HG02943 (cell line): Measurements from ENCODE around the gene ARHGAP26.

ENCODE experiments used
- ATAC-seq: cut with Tn5 transposase; IDR thresholded peaks from one replicate; pipeline ENCODE4 v1.9.1; 2021; ENCODE audit warnings: mild to moderate bottlenecking, low read depth, moderate library complexity; ENCODE audit not compliant: unreplicated experiment

Gene ARHGAP26

DNA sequence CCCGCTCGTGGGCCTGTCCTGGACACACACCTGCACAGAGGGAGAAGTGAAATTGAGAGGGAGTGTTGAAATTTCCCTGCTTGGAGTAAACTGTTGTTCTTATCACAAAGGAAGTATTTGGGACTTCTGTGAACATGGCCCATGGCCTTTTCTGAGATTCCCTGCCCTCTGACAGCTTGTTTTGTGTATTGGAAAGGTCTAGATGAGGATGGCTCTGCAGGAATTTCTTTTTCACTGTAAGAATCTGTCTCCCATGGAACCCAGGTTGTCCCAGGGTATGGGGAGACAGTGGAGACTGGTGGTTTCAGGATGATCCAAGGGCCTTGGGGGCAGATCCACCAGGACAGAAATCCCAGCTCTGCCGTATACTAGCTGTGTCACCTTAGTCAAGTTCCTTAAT, 121.8 kb downstream of the ARHGAP26 start:
- ATAC-seq, result no peak

DNA sequence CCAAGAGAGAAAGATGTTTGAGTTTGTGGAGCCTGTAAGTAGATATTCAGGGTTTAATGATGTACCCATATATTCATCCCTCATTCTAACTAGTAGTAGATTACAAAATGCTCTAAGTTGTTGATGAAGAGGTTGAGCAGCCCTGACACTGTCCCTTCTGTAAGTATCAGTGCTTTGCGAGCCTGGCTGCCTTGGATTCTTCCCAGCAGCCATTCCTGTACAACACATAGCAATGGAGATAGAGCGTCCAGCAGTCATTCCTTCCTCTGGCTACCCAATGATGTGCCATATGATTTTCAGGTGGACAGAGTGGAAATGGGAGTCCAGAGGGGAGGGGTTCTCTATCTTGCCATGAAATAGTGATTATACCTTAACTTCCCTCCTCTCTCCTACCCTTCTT, 124.1 kb downstream of the ARHGAP26 start:
- ATAC-seq, result no peak

DNA sequence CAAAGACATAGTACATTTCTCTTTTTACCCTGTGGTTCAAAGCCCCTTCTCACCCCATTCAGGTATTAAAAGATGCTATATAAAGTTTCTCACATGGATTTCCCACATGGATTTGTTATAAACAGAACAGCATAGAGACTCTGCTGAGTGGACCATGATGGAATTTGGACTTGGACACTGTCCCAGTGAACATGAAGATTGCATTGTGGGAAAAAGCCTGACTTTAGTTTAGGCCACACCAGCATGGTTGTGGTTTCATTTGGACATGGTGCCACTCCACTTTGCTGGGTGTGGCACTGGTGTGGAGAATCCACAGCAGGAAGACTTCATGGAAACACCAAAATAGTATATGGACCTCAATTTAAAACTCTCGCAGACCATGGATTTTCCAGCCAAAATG, 124.6 kb downstream of the ARHGAP26 start:
- no peak for ATAC-seq

DNA sequence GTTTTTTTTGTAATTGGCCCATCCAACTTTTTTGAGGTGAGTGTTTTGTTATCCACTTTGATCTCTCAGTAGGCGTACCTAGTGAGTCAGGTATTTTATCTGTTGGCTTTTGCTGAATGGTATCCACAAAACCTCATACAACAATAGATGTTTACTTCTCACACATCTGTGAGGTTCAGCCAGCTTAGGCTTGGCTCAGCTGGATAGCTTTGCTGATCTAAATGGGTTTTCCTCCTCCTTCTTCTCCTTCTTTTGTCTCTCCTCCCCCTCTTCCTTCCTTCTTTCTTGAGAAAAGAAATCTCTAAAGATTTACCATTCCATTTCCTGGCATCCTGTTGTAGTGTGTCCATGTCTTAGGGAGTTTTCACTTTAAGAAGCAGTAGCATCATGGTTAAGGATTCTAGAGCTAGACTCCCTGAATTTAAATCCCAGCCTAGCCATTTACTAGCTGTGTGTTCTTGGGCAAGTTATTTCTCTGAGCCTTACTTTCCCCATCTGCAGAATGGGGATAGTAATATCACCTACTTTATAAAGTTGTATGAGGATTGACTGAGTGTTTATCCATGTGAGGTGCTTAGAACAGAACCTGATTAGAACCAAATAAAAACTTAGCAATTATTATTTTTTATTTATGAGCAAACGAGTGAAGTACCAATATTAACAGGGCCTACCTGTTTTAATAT, 126.3 kb downstream of the ARHGAP26 start:
- no peak for ATAC-seq

DNA sequence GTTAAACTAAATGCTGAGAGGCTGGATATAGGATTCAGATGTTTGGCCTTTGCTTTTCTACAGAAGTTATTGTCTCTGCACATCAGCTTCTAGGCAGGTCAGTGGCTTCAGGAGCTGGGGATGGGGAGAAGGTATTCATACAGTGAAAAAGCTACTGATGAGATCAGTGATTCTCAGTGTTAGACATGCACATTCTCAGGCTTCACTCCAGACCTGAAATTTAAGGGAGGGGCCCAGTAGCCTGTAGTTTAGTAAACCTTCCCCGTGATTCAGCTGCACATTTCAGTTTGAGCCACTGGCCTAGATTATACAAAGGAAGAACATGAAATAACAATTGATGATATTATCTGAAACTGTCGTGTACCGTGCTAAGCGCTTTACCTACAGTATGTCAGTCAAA, 127.2 kb downstream of the ARHGAP26 start:
- no peak for ATAC-seq

DNA sequence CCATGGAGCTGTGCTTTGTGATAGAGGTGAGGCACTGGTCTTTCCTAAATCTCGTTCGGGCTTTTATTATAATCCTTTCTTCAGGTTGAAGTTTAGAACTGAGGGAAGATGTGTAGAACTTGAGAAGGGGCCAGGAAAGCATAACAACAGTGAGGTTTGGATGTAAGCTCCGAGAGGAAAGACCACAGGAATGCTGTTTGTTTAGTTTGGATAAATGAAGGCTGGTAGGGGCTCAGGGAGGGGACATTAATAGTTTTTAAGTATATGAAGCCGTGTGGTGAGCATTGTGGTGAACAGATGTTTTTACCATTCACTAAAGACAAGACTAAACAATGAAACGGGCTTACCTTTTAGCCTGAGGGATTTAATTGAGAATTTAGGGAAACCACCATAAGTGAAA, 130.8 kb downstream of the ARHGAP26 start:
- ATAC-seq, result no peak

DNA sequence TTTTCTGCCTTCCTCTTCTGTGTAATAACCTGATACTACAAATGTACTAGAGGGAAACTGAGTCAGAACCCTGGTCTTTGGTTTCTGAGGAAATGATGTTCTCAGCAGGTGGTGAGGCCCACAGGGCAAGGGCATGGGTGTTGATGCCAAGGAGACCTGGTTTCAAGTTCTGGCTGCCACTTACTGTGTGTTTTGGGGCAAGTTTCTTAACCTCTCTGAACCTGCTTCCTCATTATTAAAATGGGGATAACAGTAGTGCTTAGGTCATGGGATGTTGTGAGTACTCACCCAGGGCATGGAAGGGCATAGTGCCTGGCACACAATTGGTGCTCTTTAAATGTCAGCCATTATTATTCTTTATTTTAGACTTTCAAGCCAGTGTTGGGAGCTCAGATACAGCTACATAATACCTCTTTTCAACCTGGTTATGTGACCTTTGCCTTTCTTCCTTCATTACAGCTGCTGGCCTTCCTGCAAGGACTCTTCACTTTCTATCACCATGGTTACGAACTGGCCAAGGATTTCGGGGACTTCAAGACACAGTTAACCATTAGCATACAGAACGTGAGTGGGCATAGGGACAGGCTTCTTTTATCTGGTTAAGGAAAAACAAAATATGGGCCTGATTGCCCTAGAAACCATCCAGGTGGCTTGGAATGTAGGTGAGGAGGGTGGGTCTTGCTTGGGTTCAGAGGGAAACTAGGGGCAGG, 131.5 kb downstream of the ARHGAP26 start:
- ATAC-seq, result no peak

DNA sequence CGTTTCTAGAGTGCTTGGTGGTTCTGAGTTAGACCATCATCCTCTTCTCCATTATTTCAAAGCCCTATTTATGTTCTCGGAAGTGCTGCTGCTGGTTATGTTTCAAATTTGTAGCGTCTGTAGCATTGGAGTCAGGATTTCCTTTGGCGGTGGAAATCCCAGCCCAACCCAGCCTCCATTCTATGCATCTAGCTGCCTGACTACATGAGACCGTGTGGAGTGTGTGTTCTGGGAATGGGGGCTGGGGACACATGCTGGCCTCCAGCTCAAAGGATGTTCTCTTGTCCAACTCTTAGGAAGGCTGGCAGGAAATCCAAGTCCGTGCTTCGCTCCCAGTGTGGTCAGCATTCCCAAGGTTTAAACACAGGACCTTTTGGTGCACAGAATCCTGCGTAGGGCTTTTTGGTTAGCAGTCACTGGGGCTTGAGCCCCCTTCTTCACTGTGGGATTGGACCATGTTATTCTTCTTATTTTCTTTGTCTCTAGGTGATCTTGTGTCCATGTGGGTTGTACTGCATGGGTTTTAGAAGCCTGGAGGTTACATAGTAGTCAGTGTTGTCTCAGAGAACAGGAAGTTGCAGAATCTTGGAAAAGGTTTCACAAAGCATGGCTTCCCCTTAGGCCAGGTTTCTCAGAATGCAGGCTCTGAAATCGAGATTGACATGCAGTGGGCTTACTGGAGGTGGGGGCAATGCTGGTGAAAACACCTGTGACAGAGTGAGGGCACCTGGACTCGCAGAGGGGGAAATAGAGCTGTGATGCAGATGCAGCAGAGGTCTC, 132.2 kb downstream of the ARHGAP26 start:
- ATAC-seq, result no peak

DNA sequence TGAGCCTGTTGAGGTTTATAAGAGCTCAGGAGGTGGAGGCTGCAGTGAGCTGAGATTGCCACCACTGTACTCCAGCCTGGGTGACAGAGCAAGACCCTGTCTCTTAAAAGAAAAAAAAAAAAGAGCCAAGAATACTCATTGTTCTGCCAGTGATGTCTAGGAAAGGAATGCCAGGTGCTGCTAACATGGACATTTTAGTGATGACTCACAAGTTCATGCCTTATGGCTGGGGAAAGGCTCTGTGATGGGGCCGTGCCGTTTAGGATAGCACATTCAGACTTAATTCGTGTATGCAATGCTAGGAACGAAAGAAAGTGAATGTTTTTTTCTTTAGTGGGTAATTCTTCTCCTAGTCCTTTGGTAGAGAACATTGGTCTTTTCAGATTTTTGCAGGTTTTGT, 134.2 kb downstream of the ARHGAP26 start:
- ATAC-seq, result no peak

DNA sequence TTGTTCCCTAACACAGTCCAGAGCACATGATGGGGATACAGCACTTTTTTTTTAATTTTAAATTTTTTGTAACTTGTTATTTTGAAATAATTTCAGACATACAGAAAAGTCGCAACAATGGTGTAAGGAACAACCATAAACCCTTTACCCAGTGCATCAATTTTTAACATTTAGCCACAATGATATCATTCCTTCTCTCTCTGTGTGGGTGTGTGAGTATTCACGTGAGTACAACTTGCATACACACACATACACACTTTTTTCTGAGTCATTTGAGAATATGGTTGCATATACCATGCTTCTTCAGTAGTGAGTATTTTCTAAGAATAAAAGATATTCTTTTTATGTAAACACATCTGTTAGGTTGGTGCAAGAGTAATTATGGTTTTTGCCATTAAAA, 135.2 kb downstream of the ARHGAP26 start:
- no peak for ATAC-seq

DNA sequence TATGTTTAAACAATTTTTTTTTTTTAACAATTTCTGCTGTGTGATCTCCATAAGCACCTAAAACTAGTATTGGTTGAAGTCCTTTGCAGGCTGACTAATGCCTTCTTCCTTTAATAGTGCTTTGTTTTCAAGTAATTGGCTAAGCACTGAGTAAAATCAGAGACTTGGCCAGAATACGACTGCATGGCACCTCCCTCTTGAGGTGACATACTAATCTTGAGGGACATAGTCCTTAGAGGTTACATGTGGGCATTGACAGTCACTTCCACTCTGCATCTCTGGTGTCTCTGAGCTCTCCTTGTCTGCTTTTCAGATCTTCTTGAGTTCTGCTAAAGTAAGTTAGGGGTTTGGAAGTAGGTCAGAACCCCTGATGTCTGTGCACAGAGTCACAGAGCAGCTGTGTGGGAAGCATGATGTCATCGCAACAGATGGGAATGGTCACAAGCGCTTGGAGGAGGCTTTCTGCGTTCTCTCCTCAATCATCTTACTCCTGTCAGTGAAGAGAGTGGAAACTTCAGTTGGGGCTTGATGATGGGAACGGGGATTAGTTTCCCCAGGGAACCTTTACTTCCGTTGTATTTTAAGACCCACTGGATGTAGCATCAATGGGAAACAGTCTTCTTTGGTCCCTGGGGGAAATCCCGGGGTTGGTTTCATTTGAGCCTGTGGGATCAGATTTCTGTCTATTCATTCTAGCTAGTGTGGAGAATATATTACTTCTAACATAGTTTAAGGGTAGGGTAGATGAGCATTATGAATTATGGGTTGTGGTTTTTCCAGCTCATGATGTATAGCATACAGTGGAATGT, 136.9 kb downstream of the ARHGAP26 start:
- no peak for ATAC-seq

DNA sequence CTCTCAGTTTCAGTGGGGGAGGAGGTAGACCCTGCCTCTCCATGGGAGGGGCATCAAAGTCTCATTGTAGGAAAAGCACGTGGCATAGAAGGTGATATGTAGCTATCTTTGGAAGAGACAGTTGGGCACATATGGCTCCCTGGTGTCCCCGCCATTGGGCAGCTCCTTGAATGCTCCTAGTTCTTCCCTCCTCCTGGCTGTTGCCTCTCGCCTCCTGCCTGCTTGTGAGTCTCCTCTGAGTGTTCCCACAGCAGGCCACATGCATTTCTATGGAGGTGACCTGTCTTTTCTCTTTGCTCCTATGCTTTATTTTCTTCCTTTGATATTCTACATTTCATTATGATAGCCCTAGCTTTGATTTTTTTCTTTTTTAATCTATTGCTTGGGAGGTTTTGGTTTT, 138.5 kb downstream of the ARHGAP26 start:
- ATAC-seq, result no peak

DNA sequence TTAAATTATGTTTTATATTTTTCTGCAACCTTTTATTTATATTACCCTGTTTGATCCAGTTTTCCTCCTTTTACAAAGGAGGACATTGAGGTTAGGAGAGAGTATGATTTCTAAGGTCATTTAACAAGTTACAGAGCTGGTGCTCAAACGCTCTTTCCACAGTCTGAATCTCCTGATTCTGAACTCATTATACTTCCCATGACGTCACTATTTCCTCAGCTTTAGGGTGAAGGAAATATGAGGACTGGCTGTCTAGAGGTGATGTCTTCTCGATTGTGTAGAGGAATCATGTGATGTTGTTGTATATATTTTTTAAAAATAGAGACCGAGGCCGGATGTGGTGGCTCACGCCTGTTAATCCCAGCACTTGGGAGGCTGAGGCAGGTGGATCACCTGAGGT, 140.0 kb downstream of the ARHGAP26 start:
- no peak for ATAC-seq

DNA sequence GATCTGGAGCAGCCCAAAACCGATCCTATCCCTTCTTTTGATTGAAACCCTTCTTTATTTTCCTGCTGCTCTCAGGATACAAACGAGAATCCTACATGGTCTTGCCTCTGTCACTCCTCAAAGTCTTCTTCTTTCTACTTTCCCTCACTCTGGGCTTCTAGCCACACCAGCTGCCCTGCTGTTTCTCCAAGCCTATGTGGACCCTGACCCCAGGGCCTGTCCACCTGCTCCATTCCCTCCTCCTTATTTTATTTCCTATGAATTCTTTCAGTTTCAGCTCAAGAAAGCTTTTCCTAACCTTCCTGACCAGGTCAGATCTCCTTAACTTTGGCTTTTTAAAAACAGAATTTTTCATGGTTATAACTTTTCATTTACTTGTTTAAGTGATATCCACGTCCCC, 141.0 kb downstream of the ARHGAP26 start:
- no peak for ATAC-seq

DNA sequence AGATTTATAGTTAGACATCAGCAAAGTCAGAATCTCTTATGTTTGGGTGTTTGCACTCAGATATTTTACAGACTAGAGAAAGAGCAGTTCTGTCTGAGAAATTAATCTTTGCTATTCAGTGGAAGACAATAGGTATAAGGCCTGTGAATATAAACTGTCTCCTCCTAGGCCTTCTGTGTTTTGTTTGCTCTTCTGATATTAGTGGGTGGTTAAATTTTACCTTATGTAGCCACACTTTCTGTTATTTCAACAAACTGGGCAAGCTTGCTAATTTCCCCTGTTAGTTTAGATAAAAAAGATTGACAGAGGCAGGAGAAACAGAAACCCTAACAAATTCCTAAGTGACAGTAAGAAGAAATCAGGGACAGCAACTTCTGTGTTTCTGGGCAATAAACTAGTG, 141.6 kb downstream of the ARHGAP26 start:
- ATAC-seq, result no peak

DNA sequence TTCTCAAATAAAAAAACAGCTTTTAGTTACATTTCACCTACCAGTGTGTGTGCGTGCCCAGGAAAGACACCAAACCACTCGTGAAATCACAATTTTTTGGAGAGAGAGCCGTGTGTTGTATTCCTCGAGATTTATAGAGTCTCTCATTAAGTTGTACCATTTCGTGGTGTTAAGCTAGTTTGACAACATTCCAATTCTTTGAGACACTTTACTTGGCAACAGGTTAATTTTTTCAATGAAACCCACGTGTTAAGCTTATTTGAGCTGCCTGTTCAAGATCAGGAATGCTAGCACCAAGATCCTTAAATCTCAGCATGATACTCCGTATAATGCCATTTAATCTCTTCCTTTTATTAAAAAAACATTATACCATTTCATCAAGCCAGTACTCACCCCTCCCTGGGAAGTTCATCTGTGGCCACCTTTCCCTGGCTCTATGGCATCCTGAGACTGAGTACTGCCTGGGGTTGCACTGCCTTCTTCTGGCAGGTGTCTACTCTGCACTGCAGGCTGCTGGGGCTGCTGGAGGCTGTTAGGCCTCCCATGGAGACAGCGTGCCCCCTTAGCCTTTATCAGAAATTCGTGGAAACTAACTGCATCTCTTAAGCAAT, 143.7 kb downstream of the ARHGAP26 start:
- ATAC-seq, result no peak

DNA sequence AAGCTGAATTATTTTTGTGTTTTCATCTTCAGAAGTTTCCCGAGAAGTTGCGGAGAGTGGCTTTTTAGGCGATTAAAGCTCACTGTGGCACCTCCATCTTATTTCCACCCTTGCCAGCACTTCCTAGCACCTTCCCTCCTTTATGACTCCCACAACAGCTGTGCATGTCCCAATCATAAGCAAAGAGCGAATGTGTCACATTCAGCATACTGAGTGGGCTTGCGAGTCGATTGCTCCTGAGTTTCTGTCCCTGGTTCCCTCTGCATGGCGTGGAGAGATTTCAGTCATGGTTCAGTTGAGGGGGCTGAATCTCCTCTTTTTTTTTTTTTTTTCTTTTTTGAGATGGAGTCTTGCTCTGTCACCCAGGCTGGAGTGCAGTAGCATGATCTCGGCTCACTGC, 144.9 kb downstream of the ARHGAP26 start:
- no peak for ATAC-seq

DNA sequence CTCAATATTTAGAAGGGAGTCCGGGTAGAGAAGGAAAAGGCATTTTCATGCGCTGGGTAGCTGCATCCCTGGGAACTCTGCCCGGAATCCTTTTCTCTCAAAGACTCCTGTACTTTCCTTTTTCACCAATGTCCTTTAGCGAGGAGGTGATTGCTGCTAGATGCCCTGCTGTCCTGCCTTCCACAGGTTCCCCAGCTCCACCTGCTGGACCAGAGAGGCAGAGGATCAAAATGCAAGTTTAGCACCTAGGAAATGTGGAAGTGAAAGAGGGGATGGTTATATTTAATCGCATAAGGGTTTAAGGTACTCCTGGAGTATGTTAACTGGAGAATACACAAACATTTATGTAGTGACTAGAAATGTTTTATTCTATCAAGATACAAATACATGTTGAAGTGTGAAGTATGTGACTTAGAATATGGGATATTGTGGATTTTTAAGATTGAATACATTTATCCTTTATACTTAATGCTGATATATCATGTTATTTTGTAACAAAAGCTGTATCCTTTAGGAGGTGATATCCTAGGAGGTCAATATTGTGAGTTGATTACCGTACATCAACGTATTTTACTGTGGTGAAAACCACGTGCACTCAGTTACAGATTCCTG, 145.7 kb downstream of the ARHGAP26 start:
- no peak for ATAC-seq

DNA sequence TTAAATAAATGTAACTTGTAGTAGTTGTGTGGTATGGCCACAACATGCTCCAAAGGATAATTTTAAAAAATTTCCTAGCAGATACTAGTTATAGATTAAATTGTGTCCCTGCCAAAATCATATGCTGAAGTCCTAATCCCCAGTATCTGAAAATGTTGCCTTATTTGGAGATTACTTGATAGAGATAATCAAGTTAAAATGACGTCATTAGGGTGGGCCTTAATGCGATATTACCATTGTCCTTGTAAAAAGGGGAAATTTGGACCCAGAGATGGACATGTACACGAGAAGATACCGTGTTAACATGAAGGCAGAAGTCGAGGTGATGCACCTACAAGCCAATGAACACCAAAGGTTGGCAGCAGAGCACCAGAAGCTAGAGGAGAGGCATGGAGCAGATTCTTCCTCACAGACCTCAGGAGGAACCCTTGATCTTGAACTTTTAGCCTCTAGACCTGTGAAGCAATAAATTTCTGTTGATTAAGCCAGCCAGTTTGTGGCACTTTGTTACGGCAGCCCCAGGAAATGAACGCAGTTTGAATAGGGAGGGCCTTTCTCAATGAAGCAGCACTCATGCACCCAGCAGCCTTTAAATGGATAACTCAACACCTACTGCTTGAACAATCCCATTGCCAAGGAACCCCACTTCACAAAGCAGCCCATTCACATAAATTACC, 148.9 kb downstream of the ARHGAP26 start:
- no peak for ATAC-seq
